WTC11 (cell line): ENCODE data around the gene KRCC1. TPM values are rescaled to one million over a fixed set of nuclear protein-coding genes. Genes with fewer than 3 reads are reported as not detected.

Source experiments
- ATAC-seq: fragments of 200-7000 bp; cut with Tn5 transposase; 2 replicates; pipeline ENCODE4 v1.10.0; 2021; ENCODE audit warnings: mild to moderate bottlenecking, moderate library complexity
- CTCF ChIA-PET: fragments of 300-600 bp; sonication (Branson Sonifier 250); formaldehyde crosslinking; loops from one replicate; lab custom pipeline; 2021; ENCODE audit warnings: antibody characterized with exemption; lab: Charles Lee
- POLR2A ChIA-PET: fragments of 350-600 bp; sonication (Branson Sonifier 250); formaldehyde crosslinking; loops from one replicate; lab custom pipeline; 2021; ENCODE audit warnings: antibody characterized with exemption; lab: Charles Lee
- DNase-seq: peaks from one replicate; pipeline ENCODE4 v3.0.0; 2021; ENCODE audit warnings: low spot score
- H3K27ac Mint-ChIP-seq: 2 replicates; pipeline ENCODE4 v1.8.0; 2021; ENCODE audit warnings: mixed read lengths
- H3K27me3 Mint-ChIP-seq: 2 replicates; pipeline ENCODE4 v1.8.0; 2021; ENCODE audit warnings: low read depth, mild to moderate bottlenecking, moderate library complexity, mixed read lengths
- H3K36me3 Mint-ChIP-seq: 2 replicates; pipeline ENCODE4 v1.8.0; 2021; ENCODE audit warnings: mixed read lengths
- H3K4me1 Mint-ChIP-seq: 2 replicates; pipeline ENCODE4 v1.8.0; 2022; ENCODE audit warnings: mixed read lengths
- H3K4me3 Mint-ChIP-seq: 2 replicates; pipeline ENCODE4 v1.8.0; 2021; ENCODE audit warnings: mild to moderate bottlenecking, moderate library complexity, mixed read lengths
- H3K9me3 Mint-ChIP-seq: 2 replicates; pipeline ENCODE4 v1.8.0; 2021; ENCODE audit warnings: mixed read lengths
- AR ChIP-seq: fragments of 250-450 bp; sonication (Bioruptor Pico); IDR thresholded peaks from 2 replicates; pipeline ENCODE4 v1.9.0; 2021; ENCODE audit warnings: mild to moderate bottlenecking
- ATF2 ChIP-seq: sonication (generic); formaldehyde crosslinking; IDR thresholded peaks from 2 replicates; pipeline ENCODE4 v1.8.1; 2022; ENCODE audit warnings: low read depth, missing genetic modification reagents, borderline replicate concordance
- CREM ChIP-seq: sonication (generic); formaldehyde crosslinking; IDR thresholded peaks from 2 replicates; pipeline ENCODE4 v1.8.1; 2022; ENCODE audit warnings: mild to moderate bottlenecking, missing genetic modification reagents, moderate library complexity
- EMX1 ChIP-seq: fragments of 250-450 bp; sonication (Bioruptor Pico); IDR thresholded peaks from 2 replicates; pipeline ENCODE4 v1.8.0; 2021; ENCODE audit warnings: mild to moderate bottlenecking
- ESRRA ChIP-seq: sonication (generic); formaldehyde crosslinking; IDR thresholded peaks from 2 replicates; pipeline ENCODE4 v1.8.1; 2022; ENCODE audit warnings: mild to moderate bottlenecking, missing genetic modification reagents, borderline replicate concordance
- HMGA2 ChIP-seq: fragments of 250-450 bp; sonication (Bioruptor Pico); IDR thresholded peaks from 2 replicates; pipeline ENCODE4 v1.4.0; 2021; ENCODE audit warnings: mild to moderate bottlenecking, moderate library complexity
- IRF1 ChIP-seq: sonication (generic); formaldehyde crosslinking; IDR thresholded peaks from 2 replicates; pipeline ENCODE4 v1.8.0; 2023; ENCODE audit warnings: missing genetic modification reagents
- JAZF1 ChIP-seq: fragments of 250-450 bp; sonication (Bioruptor Pico); IDR thresholded peaks from 2 replicates; pipeline ENCODE4 v1.9.0; 2021; ENCODE audit warnings: moderate library complexity, mild to moderate bottlenecking, inconsistent platforms
- KAT7 ChIP-seq: sonication (generic); formaldehyde crosslinking; IDR thresholded peaks from 2 replicates; pipeline ENCODE4 v1.8.1; 2023; ENCODE audit warnings: missing genetic modification reagents, mild to moderate bottlenecking, borderline replicate concordance
- MXD4 ChIP-seq: fragments of 250-450 bp; sonication (Bioruptor Pico); IDR thresholded peaks from 2 replicates; pipeline ENCODE4 v1.8.0; 2021; ENCODE audit warnings: mild to moderate bottlenecking, moderate library complexity, borderline replicate concordance
- MYBL2 ChIP-seq: sonication (generic); formaldehyde crosslinking; IDR thresholded peaks from 2 replicates; pipeline ENCODE4 v1.8.1; 2023; ENCODE audit warnings: mild to moderate bottlenecking, moderate library complexity, missing genetic modification reagents
- TP53 ChIP-seq: sonication (generic); formaldehyde crosslinking; IDR thresholded peaks from 2 replicates; pipeline ENCODE4 v1.8.1; 2023; ENCODE audit warnings: mild to moderate bottlenecking, missing genetic modification reagents
- ZBTB21 ChIP-seq: sonication (generic); formaldehyde crosslinking; IDR thresholded peaks from 2 replicates; pipeline ENCODE4 v1.8.1; 2023; ENCODE audit warnings: mild to moderate bottlenecking, missing genetic modification reagents, borderline replicate concordance
- ZNF138 ChIP-seq: sonication (generic); formaldehyde crosslinking; conservative IDR thresholded peaks from 2 replicates; pipeline ENCODE4 v1.8.1; 2022; ENCODE audit warnings: mild to moderate bottlenecking, moderate library complexity, missing genetic modification reagents
- ZNF281 ChIP-seq: sonication (generic); formaldehyde crosslinking; IDR thresholded peaks from 2 replicates; pipeline ENCODE4 v1.8.0; 2023; ENCODE audit warnings: mild to moderate bottlenecking, missing genetic modification reagents
- ZNF396 ChIP-seq: fragments of 250-450 bp; sonication (Bioruptor Pico); IDR thresholded peaks from 2 replicates; pipeline ENCODE4 v1.8.0; 2021; ENCODE audit warnings: mild to moderate bottlenecking, moderate library complexity, borderline replicate concordance
- ZNF532 ChIP-seq: fragments of 250-450 bp; sonication (Bioruptor Pico); IDR thresholded peaks from 2 replicates; pipeline ENCODE4 v1.9.0; 2021; ENCODE audit warnings: mild to moderate bottlenecking, borderline replicate concordance
- total RNA-seq: library from RNA; stranded (reverse); gene quantifications from 3 replicates; pipeline ENCODE4 v1.2.3, GENCODE V29; 2021
- TF ChIP-seq, protein P1 (sequence below): fragments of 250-450 bp; sonication (Bioruptor Pico); IDR thresholded peaks from 2 replicates; pipeline ENCODE4 v1.9.0; 2021; ENCODE audit warnings: moderate library complexity, mild to moderate bottlenecking, inconsistent platforms, borderline replicate concordance
- TF ChIP-seq, protein P2 (sequence below): sonication (generic); formaldehyde crosslinking; IDR thresholded peaks from 2 replicates; pipeline ENCODE4 v1.8.1; 2023; ENCODE audit warnings: mild to moderate bottlenecking, moderate library complexity, missing genetic modification reagents
- TF ChIP-seq, protein P3 (sequence below): sonication (generic); formaldehyde crosslinking; IDR thresholded peaks from 2 replicates; pipeline ENCODE4 v1.8.0; 2022; ENCODE audit warnings: mild to moderate bottlenecking, missing genetic modification reagents

Gene KRCC1
- total RNA-seq, 1 experiment from 2014 or later, result 7.6 TPM

DNA sequence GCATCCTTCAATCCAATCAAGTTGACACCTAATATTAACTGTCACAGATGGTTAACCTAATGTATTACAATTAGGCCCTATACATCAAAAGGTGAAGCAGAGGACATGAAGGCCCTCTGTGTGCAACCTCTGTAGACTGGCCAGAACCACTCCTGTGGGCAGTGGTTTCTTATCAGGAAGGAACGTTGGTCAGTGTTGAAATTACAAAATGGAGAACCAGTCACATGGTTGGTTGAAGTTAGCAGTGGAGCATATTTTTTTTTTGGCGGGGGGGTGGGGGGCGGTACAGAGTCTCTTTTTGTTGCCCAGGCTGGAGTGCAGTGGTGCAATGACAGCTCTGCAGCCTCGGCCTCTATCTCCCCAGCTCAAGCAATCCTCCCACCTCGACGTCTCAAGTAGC is 59.0 kb downstream of the KRCC1 start (continued):
- TF ChIP-seq ZNF396 (CRISPR knock-in tag), result no peak
- no peak for TF ChIP-seq ZNF138
- no peak for TF ChIP-seq CREM (CRISPR knock-in tag)
- TF ChIP-seq ESRRA (CRISPR knock-in tag), result no peak

DNA sequence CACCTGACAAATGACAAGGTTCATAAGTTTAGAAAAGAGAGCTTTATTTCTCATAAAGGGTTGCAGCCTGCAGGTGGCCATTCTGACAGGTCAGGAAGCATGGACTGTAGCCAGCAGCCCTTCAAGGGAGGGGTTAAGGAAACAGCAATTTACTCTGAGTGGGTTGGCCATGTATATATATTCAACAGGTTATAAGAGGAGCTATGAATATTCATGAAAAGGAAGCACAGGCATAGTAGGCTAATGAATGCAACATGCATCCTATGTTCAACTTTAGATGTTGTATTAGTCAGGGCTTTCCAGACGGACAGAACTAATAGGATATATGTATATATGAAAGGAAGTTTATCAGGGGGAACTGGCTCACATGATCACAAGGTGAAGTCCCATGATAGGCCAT is 59.8 kb downstream of the KRCC1 start:
- Mint-ChIP-seq H3K4me3 (no peak overlapping the region), H3K4me1 (no peaks in the 10 kb centered on the region), H3K27me3 (no peaks in the 10 kb centered on the region), H3K27ac (no peak overlapping the region), H3K9me3 (peaks cover 3% of the 10 kb centered on the region), H3K36me3 (no peaks in the 10 kb centered on the region)
- ATAC-seq (no peak), DNase-seq (no peak)
- POLR2A ChIA-PET, result no interaction called here
- CTCF ChIA-PET, result no interaction called here
- TF ChIP-seq IRF1, result no peak
- TF ChIP-seq ZNF281, result no peak
- no peak for TF ChIP-seq JAZF1 (CRISPR knock-in tag)
- no peak for TF ChIP-seq KAT7
- no peak for TF ChIP-seq ATF2 (CRISPR knock-in tag)
- TF ChIP-seq ZNF532 (CRISPR knock-in tag), result no peak
- no peak for TF ChIP-seq MYBL2 (CRISPR knock-in tag)
- TF ChIP-seq ZNF396 (CRISPR knock-in tag), result no peak
- TF ChIP-seq AR, result no peak
- TF ChIP-seq, protein P1, sequence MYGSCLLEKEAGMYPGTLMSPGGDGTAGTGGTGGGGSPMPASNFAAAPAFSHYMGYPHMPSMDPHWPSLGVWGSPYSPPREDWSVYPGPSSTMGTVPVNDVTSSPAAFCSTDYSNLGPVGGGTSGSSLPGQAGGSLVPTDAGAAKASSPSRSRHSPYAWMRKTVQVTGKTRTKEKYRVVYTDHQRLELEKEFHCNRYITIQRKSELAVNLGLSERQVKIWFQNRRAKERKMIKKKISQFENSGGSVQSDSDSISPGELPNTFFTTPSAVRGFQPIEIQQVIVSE (CRISPR knock-in tag), result no peak
- TF ChIP-seq MXD4 (CRISPR knock-in tag), result no peak
- TF ChIP-seq, protein P2, sequence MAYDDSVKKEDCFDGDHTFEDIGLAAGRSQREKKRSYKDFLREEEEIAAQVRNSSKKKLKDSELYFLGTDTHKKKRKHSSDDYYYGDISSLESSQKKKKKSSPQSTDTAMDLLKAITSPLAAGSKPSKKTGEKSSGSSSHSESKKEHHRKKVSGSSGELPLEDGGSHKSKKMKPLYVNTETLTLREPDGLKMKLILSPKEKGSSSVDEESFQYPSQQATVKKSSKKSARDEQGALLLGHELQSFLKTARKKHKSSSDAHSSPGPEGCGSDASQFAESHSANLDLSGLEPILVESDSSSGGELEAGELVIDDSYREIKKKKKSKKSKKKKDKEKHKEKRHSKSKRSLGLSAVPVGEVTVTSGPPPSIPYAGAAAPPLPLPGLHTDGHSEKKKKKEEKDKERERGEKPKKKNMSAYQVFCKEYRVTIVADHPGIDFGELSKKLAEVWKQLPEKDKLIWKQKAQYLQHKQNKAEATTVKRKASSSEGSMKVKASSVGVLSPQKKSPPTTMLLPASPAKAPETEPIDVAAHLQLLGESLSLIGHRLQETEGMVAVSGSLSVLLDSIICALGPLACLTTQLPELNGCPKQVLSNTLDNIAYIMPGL (CRISPR knock-in tag), result no peak
- TF ChIP-seq TP53 (CRISPR knock-in tag), result no peak
- TF ChIP-seq, protein P3, sequence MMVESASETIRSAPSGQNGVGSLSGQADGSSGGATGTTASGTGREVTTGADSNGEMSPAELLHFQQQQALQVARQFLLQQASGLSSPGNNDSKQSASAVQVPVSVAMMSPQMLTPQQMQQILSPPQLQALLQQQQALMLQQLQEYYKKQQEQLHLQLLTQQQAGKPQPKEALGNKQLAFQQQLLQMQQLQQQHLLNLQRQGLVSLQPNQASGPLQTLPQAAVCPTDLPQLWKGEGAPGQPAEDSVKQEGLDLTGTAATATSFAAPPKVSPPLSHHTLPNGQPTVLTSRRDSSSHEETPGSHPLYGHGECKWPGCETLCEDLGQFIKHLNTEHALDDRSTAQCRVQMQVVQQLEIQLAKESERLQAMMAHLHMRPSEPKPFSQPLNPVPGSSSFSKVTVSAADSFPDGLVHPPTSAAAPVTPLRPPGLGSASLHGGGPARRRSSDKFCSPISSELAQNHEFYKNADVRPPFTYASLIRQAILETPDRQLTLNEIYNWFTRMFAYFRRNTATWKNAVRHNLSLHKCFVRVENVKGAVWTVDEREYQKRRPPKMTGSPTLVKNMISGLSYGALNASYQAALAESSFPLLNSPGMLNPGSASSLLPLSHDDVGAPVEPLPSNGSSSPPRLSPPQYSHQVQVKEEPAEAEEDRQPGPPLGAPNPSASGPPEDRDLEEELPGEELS, result no peak
- TF ChIP-seq EMX1 (CRISPR knock-in tag), result no peak
- no peak for TF ChIP-seq HMGA2 (CRISPR knock-in tag)
- no peak for TF ChIP-seq ZBTB21 (CRISPR knock-in tag)
